Cardiac septum (tissue), 1 donor: Measurements from ENCODE around the gene CAMK2B. TPM values are rescaled to one million over a fixed set of nuclear protein-coding genes. Genes with fewer than 3 reads are reported as not detected.

Experiments
- DNase-seq: peaks from one replicate; pipeline ENCODE4 v3.0.0-alpha.2; 2020; ENCODE audit warnings: low spot score
- intact Hi-C: fragments of 100-400 bp; cut with DNase I; formaldehyde crosslinking; loops from one replicate; pipeline ENCODE4 v1.14.0; 2022
- total RNA-seq: library from RNA; stranded (reverse); fragmentation: NEBNext Ultra II Directional; extraction: Animal tissue kit (Norgen Biotek cat#: 25700); gene quantifications from one replicate; pipeline ENCODE4 v1.2.1, GENCODE V29; 2021
- donor health status: DM: no; HTN: no; CAD: no.

Gene CAMK2B
- total RNA-seq, 1 donor from 2014 or later = 149 TPM

DNA sequence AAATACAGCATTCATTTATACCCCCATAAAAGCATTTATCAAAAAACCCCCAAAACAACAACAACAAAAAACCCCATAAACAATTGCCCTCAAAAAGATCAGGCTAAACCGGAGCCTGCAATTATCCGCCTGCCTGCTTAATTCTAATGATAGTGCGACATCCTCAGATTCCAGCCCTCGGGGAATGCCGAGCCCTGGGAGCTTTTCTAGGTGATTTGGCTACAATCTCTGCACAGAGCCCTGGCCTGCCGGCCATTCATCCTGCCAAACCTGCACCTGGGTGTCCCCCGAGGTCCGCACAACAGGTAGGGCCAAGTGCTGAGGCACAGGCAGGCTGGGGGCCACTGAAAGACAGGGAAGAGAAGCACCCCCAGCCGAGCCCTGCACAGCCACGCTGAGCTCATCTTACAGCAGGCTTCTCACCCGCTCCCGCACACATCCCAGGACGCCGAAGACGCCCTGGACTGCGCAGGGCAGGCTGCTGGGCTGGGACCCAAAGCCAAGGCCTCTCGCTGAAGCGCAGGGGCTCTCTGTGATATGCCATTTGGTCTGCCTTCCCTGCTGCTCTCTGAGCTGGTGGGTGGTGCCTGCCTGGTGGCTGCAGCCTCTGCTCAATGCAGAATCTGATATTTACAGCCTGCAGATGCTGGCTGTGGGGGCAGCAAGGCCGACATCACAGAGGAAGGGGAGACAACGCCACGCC, 57.5 kb downstream of the CAMK2B start:
- DNase-seq = no peak
- intact Hi-C loops = no loop called here

DNA sequence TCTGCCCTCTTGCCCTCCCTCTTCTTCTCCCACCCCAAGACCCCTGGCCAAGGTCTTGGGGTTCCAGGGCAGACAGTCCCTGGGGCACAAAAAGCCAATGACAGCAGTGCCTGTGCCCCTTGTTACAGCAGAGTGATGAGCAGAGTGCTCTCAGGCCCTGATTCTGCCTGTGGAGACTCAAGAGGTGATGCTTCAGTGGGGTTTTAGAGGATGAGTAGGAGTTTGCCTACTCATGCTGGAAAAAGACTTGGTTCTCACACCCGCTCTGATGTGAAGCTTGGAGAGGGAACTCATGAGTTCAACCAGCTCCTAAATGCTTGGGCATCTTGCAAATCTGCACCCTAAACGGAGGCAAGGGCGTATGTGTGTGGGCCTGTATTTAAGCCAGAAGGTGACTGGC, 58.2 kb downstream of the CAMK2B start:
- no peak for DNase-seq
- intact Hi-C loops = no loop called here

DNA sequence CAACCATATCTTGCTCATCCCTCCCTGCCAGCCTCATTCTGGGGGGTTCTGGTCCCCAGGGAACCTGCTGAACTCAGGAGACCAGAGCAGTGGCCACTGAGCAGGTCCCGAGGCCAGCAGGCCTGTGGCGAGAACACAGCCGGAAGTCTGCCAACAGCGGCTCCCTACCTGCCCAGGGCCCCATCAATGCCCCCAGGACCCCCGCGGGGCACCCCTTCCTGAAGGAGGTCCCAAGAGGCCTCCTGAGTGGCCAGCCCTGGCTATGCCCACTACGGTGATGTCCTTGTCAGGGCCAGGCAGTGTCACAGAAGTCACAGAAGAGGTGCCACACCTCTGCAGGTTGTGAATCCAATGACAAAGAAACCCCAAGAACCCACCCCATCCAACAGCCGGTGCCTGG, 58.9 kb downstream of the CAMK2B start:
- DNase-seq = no peak
- intact Hi-C loops = no loop called here

DNA sequence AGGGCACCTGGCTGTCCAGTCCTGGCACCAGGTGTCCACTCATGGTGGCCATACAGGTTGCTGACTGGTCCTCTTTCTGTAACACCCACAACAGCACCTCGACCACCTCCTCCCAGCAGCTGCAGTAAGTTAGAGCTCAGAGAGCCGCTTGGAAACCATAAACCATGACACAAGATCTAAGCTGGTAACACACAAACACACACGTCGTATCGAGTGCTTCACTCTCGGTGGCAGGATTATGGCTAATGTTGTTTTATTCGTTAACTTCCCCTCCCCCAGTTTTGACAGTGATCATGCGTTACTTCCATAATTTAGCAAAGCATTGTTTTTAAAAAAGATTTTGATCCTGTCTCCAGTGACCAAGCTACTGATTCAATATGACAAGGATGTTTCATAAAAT, 59.7 kb downstream of the CAMK2B start:
- no peak for DNase-seq
- intact Hi-C loops = no loop called here

DNA sequence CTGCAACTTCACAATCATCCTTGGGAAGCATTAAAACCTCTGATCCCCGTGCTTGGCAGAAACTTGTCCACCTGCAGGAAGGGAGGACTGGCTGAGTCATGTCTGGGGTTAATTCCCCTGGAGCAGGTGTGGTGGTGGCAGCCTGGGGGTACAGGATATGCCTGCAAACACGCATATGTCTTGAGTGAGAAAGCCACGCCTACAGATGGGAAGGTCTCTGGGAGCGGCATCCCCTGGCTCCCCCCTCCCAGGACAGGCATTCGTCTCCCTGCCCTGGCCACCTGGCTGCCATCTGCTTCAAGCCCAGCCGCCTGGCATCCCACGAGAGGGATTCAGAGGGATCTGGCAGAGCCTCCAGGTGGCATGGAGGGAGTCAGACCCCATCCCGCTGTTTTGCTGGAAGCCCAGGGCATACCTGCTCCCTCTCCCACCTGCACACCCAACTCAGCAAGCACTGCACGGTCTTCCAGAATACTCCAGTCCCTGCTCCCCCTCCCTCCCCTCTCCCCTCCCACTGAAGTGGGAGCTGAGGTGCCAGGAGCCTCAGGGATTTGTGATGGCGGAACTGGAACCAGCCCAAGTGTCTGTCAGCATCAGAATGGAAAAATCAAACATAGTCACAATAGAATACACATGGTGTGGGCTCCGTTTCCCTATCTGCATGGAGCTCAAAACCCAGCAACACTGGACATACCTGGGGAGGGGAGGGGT, 61.0 kb downstream of the CAMK2B start:
- no peak for DNase-seq
- intact Hi-C loops = no loop called here

DNA sequence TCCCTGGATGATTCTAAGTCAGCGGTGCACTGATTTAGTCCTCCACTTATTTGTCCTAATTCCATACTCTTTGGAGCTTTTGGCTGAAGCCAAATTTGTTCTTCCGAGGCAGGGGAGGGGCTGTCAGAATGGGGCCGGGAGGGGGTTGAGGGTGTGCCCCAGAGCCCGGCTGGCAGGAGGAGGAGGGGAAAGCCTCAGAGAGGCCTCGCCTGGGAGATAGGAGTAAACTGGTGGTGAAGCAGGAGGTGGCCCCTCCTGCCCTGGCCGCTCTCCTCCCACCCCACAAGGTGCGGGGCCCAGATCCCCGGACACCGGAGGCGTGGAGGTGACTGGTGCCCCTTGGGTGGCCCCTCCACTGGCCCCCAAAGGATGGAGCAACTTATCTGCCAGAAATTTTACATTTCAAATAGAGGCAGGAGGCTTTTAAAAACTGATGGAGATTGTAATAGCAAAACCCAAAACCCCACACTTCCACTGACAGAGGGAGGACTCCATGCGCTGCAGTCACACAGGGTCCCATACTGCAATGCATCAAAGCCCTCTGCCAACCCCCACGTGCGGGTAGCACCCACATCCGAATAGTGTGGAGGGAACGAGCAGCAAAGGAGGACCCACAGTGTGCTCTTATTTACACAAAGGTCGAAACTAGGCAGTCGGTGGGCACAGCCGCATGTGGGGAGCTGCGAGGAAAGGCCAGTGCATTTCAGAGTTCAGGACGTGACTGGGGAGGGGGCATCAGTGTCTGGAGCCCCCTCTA, 61.9 kb downstream of the CAMK2B start:
- intact Hi-C loops = no loop called here
- no peak for DNase-seq

DNA sequence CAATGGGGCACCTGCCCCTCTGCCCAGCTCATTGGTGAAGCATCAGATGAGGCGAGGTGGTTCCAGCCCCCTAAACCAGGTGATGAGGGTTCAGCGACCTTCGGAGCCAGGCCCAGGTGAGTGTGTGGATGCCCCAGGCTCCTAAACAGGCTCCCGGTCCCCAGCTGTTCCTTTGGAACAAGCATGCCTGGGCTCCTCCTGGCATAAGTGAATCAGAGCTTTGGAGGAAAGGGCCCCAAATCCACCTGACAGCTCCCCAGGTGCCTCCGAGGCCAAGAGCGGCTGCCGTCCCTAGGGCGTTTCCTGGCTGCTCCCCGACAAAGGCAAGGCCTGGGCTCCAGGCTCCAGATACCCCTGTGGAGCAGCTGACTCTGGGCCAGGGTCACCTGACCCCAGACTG, 63.4 kb downstream of the CAMK2B start:
- DNase-seq = no peak
- intact Hi-C loops = no loop called here

DNA sequence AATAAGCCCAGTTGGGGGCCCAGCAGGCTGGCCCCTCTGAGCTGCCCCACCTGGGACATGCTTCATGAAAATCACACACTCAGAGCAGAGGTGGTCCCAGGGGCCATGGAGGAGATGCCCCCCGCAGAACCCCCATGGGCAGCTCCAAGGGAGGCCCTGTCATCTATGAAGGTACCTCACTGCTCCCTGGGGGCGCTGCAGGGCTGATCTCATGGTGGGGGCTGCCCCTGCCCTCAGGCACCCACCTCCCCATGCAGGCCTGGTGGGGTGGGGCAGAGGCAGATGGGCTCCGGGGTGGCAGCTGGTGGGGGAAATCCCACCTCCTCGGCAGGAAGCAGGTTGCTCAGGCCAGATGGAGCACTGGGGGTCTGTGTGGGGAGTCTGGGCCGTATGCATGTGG, 64.2 kb downstream of the CAMK2B start:
- DNase-seq = no peak
- intact Hi-C loops = no loop called here

DNA sequence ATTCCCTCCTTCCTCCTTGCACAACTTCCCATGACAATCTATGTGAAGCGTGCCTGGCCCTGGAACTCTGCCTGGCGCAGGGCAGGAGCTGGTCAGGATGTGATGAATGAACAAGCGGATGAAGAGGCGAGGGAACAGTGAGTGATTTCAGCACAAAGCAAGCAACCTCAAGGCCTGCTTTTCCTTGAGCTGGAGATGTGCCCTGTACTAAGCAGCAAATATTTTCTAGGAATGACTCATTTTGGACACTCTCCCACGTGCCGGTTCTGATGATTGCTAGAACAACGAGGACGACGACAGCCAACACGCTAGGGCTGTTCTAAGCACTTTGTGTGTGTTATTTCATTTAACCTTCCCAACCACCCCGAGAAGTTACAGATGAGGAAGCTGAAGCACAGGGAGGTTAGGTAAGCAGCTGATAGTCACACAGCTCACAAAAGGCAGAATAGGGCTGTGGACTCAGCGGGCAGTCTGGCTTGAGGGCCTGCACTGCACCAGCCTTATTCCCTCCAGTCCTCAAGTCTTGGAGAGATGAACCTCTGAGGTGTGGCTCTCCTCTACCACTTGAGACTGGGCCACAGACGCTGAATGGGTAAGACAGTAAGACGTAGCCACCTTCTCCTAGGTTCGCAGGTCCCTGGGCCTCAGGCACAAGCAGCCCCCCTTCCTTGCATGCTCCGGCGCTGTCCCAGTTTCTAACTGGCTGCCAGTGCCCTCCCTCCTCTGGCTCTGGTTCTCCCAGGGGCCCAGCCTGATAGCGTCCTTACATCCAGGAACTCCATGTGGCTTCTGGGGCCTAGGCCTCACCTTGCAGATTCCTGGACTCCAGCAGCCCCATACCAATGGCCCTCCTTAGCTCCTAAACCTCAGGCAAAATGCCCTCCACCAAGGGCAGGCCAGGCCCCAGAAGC, 65.6 kb downstream of the CAMK2B start:
- no peak for DNase-seq
- intact Hi-C loops = loop anchor here (5.0 kb wide), 1 partner anchor 32 kb away; no protein-coding TSS in a partner anchor

DNA sequence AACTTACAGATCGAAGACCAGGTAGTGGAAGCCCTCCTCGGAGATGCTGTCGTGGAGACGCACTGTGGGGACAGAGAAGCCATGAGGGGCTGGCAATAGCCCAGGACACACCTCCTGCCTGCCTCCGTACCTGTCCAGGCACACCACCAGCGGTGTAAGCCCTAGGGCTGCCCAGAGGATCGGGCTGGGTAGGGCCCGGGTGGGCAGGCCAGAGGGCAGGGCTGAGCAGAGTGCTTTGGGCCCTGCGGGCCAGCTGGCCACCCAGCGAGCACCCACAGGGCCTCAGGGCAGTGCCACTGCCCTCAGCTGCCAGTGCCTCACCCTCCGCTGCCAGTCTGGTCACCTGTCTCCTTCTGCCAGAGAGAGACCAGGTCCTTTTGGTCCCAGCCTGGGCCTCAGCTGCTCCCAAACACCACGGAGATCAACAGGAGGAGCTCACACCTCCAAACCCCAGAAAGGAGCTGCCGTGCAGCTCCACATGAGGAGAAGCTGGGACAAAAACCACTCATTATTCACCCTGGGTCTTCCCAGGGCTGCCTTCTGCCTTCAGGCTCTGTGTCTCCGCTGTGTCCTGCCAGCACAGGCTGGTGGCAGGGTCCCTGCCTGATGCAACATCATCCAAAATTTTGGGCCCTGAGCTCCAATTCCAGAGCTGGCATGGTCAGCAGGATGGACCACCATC, 66.4 kb downstream of the CAMK2B start:
- no peak for DNase-seq
- intact Hi-C loops = loop anchor here (1.0 to 5.0 kb wide), 2 partner anchors 33 to 48 kb away; no protein-coding TSS in a partner anchor

DNA sequence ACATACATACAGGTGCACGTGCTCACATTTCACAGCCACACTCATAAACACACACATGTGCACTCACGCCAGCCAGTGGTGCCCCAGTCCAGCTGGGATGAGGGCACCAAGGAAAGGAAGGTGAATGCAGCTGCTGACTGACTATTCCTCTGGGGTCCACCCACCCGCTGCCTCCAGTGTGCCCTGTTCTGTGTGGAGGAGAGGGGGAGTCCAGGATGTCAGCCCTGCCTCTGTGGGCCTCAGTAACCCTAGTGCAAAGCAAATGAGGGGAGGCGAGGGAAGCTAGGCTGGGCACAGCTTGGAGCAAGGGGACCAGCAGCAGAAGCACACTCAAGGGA, 67.0 kb downstream of the CAMK2B start:
- intact Hi-C loops = loop anchor here (1.0 to 5.0 kb wide), 2 partner anchors 34 to 49 kb away; no protein-coding TSS in a partner anchor
- DNase-seq = no peak

DNA sequence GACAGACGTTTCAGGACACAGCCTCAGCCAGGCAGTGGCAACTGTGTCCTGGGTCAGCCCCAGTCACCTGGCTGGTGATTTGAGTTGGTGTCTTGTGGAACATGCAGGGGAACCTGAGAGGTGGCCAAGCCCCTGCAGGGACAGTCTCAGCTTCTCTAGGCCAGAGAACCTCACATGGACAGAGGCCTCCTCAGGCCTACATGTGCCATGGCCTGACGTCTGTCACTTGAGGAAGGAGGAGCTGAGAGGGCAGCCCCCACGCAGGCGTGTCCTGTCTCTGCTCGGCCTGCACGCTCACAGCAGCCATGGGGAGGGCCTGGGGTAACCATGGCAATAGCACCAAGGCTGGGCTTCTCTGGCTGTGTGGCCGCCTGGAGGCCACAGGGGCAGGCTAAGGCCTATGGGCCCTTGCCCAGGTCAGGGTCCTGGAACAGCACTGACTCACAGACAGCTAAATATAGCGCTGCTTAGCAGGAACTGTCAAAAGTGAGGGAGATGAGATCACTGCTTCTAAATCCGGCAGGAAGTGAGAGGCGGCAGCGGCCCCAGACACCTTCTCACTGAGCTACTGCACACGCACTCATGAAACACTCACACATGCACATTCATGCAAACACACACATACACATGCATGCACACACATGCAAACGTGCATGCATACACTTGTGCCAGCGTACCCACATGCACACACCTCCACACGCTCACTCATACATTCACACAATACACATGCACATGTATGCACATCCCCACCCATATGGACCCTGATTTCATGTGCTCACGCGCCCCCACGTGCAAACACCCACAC, 67.6 kb downstream of the CAMK2B start:
- intact Hi-C loops = loop anchor here (1.0 to 5.0 kb wide), 3 partner anchors 34 to 65 kb away; no protein-coding TSS in a partner anchor

DNA sequence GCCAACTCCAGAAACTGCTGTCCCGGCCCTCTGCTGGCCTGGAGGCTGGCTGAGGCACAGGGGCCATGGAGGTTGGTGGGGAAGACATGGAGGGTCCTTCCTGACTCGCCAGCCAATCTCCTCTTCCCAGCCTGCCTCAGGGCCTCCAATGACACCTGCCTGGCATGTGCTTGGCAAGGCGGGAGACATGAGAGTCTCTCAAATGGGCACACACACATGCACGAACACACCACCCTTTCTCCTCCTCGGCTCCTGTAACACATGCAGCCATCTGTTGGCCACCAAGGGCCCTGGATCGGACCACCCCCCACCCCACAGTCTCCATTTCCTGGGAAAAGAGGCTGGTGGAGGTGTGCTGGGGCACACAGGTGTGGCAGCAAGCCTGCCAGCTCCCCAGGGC, 68.2 kb downstream of the CAMK2B start:
- intact Hi-C loops = loop anchor here (2.0 to 5.0 kb wide), 2 partner anchors 35 to 66 kb away; no protein-coding TSS in a partner anchor

More for the DNA sequence above, 67.6 kb downstream of the CAMK2B start:
- peak; percentile 91 for DNase-seq

DNA sequence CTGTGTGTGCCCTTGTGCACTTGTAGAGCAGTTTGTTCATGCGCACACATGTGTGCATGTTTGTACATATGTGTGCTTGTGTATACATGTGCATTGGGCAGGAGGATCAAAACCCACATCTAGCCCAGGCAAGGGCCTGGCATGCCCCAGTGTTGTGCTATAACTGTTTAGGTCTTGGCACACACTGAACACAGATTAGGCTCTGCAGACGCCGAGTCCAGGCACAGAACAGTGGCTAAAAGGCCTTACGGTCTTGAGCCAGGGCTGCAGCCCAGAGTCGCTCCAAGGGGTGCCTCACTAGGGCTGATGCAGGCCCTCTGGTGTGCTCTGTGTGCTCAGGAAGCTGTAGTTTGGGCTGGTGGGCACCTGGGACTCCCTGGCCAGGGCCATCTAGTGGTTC, 68.9 kb downstream of the CAMK2B start:
- intact Hi-C loops = loop anchor here (2.0 to 5.0 kb wide), 2 partner anchors 36 to 66 kb away; no protein-coding TSS in a partner anchor
- DNase-seq = no peak

More for the DNA sequence above, 68.2 kb downstream of the CAMK2B start:
- DNase-seq = no peak

DNA sequence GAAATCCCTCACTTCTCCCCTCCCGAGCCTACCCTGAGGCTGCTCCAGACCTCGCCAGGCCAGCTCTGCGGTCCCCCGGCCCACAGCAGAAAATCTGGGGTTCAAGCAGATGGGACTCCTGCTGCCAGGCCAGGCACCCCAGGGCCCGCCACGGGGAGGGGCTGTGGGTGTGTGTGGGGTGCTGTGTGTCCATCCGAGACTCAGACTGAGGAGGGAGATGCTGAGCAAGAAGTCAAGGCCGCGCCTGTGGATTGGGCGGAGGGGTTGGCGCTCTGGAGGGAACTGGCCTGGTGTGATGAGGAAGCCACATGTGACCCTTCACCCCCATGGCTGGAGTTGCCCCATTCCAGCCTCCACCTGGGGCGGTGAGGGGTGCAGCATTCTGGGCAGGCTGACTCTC, 73.5 kb downstream of the CAMK2B start:
- intact Hi-C loops = no loop called here
- no peak for DNase-seq

DNA sequence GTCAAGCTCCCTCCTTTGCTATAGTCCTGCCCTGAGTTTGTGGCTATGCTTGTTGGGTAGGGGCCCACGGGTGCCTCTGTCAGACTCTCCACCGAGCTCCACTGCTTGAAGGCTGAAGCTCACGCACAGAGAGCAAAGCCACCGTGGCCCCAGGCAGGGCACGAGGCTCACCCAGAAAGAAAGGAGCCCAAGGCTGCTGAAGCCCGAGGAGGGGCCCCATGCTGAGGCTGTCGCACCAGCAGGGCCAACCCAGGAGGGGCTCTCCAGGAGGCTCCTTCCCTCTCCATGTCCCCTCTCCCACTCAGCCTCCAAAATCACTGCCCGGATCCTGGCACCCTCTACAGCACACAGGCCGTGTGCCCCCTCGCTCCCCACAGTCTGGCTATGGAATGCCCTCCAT, 74.1 kb downstream of the CAMK2B start:
- intact Hi-C loops = no loop called here
- no peak for DNase-seq

DNA sequence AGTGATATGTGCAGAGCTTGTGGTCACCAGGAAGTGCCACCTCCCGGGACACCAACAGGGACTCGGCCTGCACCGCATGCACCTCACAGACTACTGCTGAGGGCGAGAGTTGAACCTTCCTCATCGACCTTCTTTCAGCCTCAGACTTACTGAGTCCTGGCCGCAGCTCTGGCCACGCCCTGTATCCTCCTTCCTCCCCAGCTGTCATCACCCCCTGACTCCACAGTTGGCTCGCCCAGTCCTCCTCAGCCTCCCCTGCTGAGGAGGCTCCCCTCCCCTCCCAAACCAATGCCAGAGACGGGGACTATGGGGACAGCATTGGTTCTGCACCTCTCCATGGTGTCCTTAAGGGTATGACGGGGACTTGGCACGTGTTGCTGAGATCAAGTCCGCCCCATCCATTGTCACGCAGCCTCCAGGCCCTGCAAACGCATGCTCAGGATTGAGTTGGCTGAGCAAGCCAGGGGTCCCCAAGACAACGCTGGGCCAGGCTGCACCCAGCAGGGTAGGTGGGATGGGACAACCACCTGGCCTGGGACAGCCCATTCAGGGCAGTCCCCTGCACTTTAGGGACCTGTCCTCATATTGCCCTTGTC, 75.7 kb downstream of the CAMK2B start:
- no peak for DNase-seq
- intact Hi-C loops = no loop called here
